Osteoblast (primary cell): ENCODE measurements around the gene ZNF285. TPM values are rescaled to one million over a fixed set of nuclear protein-coding genes. Genes with fewer than 3 reads are reported as not detected.

Experiments used
- DNase-seq: peaks from one replicate; pipeline ENCODE4 v3.0.0; 2011; ENCODE audit warnings: low spot score, mixed read lengths; ENCODE audit not compliant: insufficient read length; ENCODE audit errors: missing footprints
- H2AFZ ChIP-seq: 2 replicates; pipeline ENCODE4 v1.6.0; 2011; ENCODE audit warnings: mild to moderate bottlenecking, low read length
- H3K27ac ChIP-seq: 2 replicates; pipeline ENCODE4 v1.5.1; 2011; ENCODE audit warnings: mild to moderate bottlenecking, low read depth, low read length, moderate library complexity
- H3K27me3 ChIP-seq: 2 replicates; pipeline ENCODE4 v1.6.0; 2012; ENCODE audit warnings: mild to moderate bottlenecking, control low read depth, inconsistent platforms, low read length, moderate library complexity; ENCODE audit not compliant: insufficient read depth
- H3K36me3 ChIP-seq: 2 replicates; pipeline ENCODE4 v1.5.1; 2011; ENCODE audit warnings: mild to moderate bottlenecking, low read length, control low read depth, moderate library complexity; ENCODE audit not compliant: insufficient read depth
- H3K4me1 ChIP-seq: 2 replicates; pipeline ENCODE4 v1.5.1; 2011; ENCODE audit warnings: mild to moderate bottlenecking, low read length, control low read depth, moderate library complexity; ENCODE audit not compliant: insufficient read depth
- H3K4me2 ChIP-seq: 2 replicates; pipeline ENCODE4 v1.6.0; 2011; ENCODE audit warnings: mild to moderate bottlenecking, low read length; ENCODE audit not compliant: insufficient read depth
- H3K4me3 ChIP-seq: fragments of 200-600 bp; sonication (generic); 3 replicates; pipeline ENCODE4 v1.5.1; 2012; ENCODE audit warnings: mild to moderate bottlenecking, low read length, inconsistent platforms; ENCODE audit not compliant: insufficient read depth
- H3K79me2 ChIP-seq: 2 replicates; pipeline ENCODE4 v1.6.0; 2012; ENCODE audit warnings: mild to moderate bottlenecking, low read length, control low read depth, inconsistent platforms; ENCODE audit not compliant: insufficient read depth
- H3K9me3 ChIP-seq: 2 replicates; pipeline ENCODE4 v1.5.1; 2011; ENCODE audit warnings: low read depth, low read length, control low read depth
- H4K20me1 ChIP-seq: 2 replicates; pipeline ENCODE4 v1.6.0; 2012; ENCODE audit warnings: mild to moderate bottlenecking, low read length, control low read depth; ENCODE audit not compliant: insufficient read depth
- CTCF ChIP-seq: IDR thresholded peaks from 2 replicates; pipeline ENCODE4 v1.5.1; 2011; ENCODE audit warnings: mild to moderate bottlenecking, low read depth, low read length, moderate library complexity; ENCODE audit errors: extremely low read depth
- total RNA-seq: library from RNA; depleted of rRNA; stranded (reverse); fragments of >200 nt; gene quantifications from 2 replicates; pipeline ENCODE4 v1.2.3, GENCODE V29; 2012

ZNF285 gene
- 5.3 and 5.8 TPM in 2 replicates for total RNA-seq

- Histone ChIP-seq H4K20me1 (no peaks in the 10 kb centered on the region), H3K27me3 (no peaks in the 10 kb centered on the region), H3K9me3 (no peaks in the 10 kb centered on the region), H3K36me3 (no peaks in the 10 kb centered on the region), H3K4me2 (peak within 1 kb of the TSS; percentile 92), H3K4me1 (no peaks in the 10 kb centered on the region), H3K79me2 (no peaks in the 10 kb centered on the region), H3K27ac (peak within 1 kb of the TSS; percentile 31), H3K4me3 (peak within 1 kb of the TSS; percentile 83), H2AFZ (peak within 1 kb of the TSS; percentile 99)
- DNase-seq = peak; percentile 97
- no peak for TF ChIP-seq CTCF
Observed at GRCh38 chr19:44401139-44402115, at the start of gene ZNF285. TSS of gene ZNF285 (minus strand) at chr19:44401608. CDS start at chr19:44397213, 4,395 bp downstream.

- TF ChIP-seq CTCF = no peak
- Histone ChIP-seq H3K4me2 (peak within 1 kb of the TSS; percentile 96), H3K36me3 (peaks cover 17% of the 10 kb centered on the region), H3K79me2 (peaks cover 10% of the 10 kb centered on the region), H3K27ac (peak within 1 kb of the TSS; percentile 86), H3K4me1 (peaks cover 8% of the 10 kb centered on the region), H2AFZ (peak within 1 kb of the TSS; percentile 99), H3K27me3 (no peaks in the 10 kb centered on the region), H4K20me1 (no peaks in the 10 kb centered on the region), H3K4me3 (peak within 1 kb of the TSS; percentile 98), H3K9me3 (no peaks in the 10 kb centered on the region)
- DNase-seq = peak; percentile 97
Observed at GRCh38 chr19:44447916-44448674, 46.7 kb upstream of the ZNF285 start, which contains the start of gene ZNF229. TSS of gene ZNF229 (minus strand) at chr19:44448472. CDS start at chr19:44442847, 5,625 bp downstream.

DNA sequence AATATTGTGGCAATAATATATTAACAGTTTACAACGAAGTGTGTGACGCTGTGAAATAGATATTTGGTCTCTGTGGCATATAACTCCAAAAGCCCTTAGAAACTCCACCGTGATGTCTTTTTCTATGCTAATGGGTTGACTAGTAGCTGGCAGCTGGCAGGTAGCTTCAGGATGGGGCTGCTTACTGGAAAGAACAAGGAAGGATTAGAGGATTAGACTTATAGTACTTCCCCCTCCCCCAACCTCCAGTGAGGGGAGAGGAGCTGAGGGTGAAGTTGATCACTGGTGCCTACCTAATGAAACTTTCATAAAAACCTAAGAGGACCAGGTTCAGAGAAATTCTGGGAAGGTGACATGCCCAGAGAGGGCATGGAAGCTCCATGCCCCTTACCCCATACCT lies 37.0 kb upstream of the ZNF285 start:
- Histone ChIP-seq H4K20me1 (no peaks in the 10 kb centered on the region), H3K79me2 (no peaks in the 10 kb centered on the region), H3K4me3 (no peak overlapping the region), H3K27ac (no peak overlapping the region), H3K4me2 (no peak overlapping the region), H3K36me3 (peaks cover 30% of the 10 kb centered on the region), H3K27me3 (no peaks in the 10 kb centered on the region), H3K4me1 (no peaks in the 10 kb centered on the region), H2AFZ (no peak overlapping the region), H3K9me3 (peaks cover 3% of the 10 kb centered on the region)
- no peak for DNase-seq
- TF ChIP-seq CTCF = no peak
